Measurements from ENCODE around the gene FERMT2. TPM values are rescaled to one million over a fixed set of nuclear protein-coding genes. Genes with fewer than 3 reads are reported as not detected.
A peak's percentile ranks its signal among the peaks of the same experiment; 100 is the strongest.
"Not testable (repeated sequence)": the region's sequence is repeated elsewhere in the genome, so short reads cannot be mapped to it uniquely, and the experiment has no call there.

Gene FERMT2
- polyA plus RNA-seq, 3 donors: 158 to 191 (median 159) TPM

DNA sequence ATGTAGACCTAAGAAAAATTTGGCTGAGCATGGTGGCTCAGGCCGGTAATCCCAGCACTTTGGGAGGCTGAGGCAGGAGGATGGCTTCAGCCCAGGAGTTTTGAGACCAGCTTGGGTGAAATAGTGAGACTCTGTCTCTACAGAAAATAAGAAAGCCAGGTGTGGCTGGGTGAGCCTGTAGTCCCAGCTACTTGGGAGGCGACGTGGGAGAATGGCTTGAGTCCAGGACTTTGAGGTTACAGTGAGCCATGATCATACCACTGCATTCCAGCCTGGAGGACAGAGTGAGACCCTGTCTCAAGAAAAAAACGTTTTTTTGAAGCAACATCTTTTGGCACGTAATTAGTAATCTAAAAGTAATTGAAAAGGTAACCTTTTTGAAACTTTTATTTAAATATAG lies 70.9 kb downstream of the FERMT2 start:
- no peak for DNase-seq (ENCODE audit: extremely low read depth in 1 of 11, low read depth in 9 of 11, low spot score in 4 of 11)

DNA sequence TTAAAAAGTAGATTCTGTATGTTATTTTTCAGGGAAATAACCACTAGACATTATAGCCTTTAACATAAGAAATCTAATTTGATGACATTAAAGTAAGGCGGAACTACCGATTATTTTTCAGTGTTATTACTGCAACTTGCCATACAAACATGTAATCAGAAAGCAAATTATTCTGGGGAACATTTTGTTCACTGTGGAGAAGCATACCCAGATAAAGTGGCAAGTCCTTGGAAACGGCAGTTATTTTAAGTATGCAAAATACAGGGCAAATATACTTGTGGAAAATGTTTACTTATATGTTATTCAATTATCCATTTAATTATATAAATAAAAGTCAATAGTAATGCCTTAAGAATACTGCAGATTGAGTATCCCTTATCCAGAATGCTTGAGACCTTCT lies 71.9 kb downstream of the FERMT2 start:
- DNase-seq (ENCODE audit: extremely low read depth in 1 of 11, low read depth in 9 of 11, low spot score in 4 of 11): no peak

DNA sequence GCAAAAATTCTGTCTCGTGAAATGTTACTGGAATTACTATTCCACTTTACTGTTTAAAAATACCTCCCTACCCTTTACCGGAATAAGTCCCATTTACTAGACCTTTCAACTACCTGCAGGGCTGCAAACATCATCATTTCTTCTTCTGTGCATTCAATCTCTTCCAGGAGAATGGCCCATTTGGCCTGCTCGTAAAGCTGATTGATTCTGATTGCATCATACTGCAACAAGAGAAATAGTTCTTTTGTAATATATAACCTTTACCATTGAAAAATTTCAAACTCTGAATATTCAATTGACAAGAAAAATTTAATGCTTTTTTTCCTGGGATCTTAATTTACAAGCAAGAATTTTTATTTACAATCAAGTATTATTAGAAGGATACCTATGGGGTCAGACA lies 72.4 kb downstream of the FERMT2 start:
- DNase-seq (ENCODE audit: extremely low read depth in 1 of 11, low read depth in 9 of 11, low spot score in 4 of 11): no peak

DNA sequence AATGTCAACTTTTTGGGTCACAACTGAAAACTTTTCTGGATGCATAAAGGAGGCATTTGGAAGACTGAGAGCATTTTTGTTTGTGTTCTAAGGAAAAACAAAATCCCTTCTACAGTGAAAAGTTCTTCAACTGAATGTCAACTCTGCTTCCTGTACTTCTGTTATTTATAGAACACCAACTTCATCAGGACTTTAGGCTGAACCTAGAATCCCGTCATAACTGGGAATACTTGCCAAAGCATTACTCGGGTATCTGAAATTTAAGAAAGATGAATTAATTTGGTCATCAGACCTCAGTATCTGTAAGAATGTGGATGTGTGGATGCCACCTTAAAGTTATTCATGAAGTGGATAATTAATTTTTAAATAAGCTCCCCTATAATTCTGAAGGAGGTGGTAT lies 73.2 kb downstream of the FERMT2 start:
- no peak for DNase-seq (ENCODE audit: extremely low read depth in 1 of 11, low read depth in 9 of 11, low spot score in 4 of 11)

DNA sequence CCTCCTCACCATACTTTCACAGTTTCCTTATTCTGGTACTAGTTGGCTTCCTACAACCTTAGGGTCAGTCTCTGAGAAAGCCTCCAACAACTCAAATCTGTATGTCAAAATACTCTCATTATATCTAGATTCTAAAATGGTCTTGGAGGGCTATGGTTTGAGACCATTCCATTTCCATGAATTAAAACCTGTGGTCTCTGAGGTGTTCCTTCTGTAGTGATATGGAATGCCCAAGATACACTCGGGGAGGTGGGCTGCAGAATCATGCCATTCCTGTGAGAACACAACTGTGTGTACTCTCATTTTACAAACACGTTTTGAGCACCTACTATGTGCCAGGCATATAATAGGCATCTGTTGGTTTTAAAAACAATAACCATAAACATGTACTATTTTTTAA lies 74.0 kb downstream of the FERMT2 start:
- DNase-seq (ENCODE audit: extremely low read depth in 1 of 11, low read depth in 9 of 11, low spot score in 4 of 11): no peak

DNA sequence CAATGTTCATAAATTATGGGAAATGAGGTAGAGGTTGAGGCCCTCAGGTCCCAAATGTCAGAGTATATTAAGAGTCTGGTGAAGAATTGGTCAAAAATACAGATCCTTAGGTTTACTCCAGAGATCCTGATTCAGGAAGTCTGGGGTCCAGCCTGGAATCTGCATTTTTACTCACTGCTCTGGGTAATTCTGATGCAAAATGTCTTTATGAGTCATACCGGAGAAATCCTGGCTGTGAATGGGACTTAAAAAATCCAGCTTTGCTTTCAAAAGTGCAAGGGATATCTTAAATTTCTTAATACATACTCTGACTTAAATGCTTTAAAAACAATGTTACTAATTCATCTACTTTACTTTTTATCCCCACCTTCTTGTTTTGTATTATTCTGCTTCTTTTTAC lies 74.5 kb downstream of the FERMT2 start:
- DNase-seq (ENCODE audit: extremely low read depth in 1 of 11, low read depth in 9 of 11, low spot score in 4 of 11): no peak

DNA sequence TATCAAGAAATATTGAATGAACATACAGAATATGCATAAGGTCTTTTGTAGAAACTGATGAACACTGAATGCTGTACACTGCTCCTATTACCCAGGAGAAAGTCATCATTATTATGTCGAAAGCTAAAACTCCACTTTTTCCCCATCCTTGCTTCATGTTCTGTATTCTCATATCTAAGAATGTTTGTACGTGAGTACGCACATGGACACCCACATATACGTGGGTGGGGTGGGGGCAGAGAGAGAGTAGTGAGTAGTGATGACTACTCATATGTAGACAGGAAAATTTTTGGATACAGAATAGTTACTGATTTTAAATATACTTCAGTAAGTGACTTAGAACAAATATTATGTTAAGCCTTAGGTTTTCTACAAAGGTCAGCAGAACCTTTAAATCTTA lies 75.1 kb downstream of the FERMT2 start:
- DNase-seq (ENCODE audit: extremely low read depth in 1 of 11, low read depth in 9 of 11, low spot score in 4 of 11): no peak

DNA sequence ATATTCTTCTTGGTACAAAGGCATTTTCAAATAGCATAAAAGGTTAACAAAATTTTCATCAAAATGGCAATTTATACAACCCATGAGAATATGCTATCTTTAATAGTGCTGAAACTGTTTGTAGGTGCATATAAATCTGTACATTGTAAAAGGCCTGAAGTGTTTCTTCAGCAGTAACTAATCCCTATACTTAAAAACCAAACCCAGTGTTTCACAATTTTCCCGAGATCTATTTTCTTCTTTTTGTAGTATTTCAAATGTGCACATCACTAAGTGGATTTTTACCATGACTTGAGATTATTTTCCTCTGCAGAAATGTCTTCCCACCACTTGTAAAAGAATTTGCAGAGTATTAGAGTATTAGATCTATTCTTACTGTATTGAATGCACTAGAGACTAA lies 76.5 kb downstream of the FERMT2 start:
- no peak for DNase-seq (ENCODE audit: extremely low read depth in 1 of 11, low read depth in 9 of 11, low spot score in 4 of 11)

DNA sequence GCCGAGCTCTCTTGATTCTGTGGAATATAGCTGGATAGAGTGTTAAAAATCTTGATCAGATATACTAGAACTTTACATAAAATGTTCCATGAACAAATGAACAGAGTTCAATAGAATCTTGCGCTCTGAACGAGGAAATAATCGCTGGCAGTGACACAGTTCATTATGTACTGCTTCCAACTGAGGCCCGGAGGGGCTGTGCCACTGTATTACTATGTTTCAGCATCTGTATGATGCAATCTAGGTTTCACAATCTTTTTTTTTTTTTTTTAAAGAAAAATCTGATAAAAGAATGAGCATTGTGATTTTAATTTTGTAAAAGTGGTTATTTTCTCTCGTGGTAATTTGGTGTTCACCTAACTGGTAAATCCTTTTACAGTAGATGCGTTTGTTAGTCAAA lies 77.2 kb downstream of the FERMT2 start:
- no peak for DNase-seq (ENCODE audit: extremely low read depth in 1 of 11, low read depth in 9 of 11, low spot score in 4 of 11)

- DNase-seq (ENCODE audit: extremely low read depth in 1 of 11, low read depth in 9 of 11, low spot score in 4 of 11): peak in 1 of 11 donors; percentile 12
These were observed 77.8 kb downstream of the FERMT2 start for GRCh38 chr14:52873065-52873464.

GRCh38 chr14:52871606-52872005 lies 79.2 kb downstream of the FERMT2 start:
- no peak for DNase-seq (ENCODE audit: extremely low read depth in 1 of 11, low read depth in 9 of 11, low spot score in 4 of 11)

GRCh38 chr14:52868911-52869618 lies 81.8 kb downstream of the FERMT2 start:
- DNase-seq (ENCODE audit: extremely low read depth in 1 of 11, low read depth in 9 of 11, low spot score in 4 of 11): no peak

DNA sequence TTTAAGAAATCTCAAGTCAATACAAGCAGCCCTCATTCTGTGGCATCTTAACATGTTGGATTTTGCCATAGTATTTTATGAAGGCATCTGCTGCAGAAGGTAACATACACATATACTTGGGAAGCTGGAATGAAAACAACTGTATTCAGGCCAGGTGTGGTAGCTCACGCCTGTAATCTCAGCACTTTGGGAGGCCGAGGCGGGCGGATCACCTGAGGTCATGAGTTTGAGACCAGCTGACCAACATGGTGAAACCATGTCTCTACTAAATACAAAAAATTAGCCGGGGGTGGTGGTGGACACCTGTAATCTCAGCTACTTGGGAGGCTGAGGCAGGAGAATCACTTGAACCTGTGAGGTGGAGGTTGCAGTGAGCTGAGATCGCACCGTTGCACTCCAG lies 86.0 kb downstream of the FERMT2 start:
- DNase-seq (ENCODE audit: extremely low read depth in 1 of 11, low read depth in 9 of 11, low spot score in 4 of 11): not testable (repeated sequence)

DNA sequence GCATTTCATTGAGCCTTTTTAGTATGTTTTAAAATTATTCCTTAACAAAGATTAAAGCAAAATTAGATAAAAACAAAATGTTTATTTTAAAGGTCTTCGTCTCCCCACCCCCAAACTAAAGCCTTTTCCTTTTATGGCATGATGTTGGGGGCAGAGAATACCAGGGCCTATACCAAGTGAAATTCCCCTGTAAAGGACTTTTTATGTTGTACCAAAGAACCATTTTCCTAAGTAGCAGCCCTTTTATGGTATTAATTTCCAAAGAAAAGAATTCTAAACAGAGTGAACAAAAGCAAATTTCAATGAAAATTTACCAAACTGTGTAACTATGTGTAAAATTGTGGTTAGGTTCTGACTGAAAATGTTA lies 87.5 kb downstream of the FERMT2 start:
- no peak for DNase-seq (ENCODE audit: extremely low read depth in 1 of 11, low read depth in 9 of 11, low spot score in 4 of 11)

DNA sequence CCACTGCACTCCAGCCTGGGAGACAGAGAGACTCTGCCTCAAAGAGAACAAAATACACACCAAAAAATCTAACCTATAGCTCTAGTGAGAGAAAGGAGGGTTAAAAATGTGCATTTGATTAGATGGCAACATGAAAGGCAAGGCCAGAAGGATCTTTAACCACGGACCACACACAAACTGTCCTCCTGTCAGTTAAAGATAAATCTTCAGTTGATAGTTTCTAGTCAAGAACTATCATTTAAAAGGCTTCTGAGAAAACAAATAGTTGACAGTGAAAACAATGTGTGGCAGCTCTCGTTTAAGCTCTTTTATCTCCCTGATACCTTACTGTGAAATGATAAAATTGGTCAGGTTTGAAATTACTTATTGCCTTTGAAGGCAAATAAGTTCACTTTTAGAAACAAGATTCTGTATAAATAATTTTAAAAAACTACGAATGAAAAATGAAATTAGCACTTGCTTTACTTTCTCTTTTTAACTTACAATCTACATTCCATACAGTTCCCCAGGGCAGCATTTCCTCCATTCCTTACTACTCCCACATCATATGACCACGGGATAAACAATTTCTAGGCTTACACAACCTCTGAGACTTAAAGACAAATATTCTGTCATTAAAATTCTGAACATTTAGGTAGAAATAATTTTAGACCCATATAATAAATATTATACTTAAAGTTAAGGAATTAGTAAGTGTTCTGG lies 88.1 kb downstream of the FERMT2 start:
- no peak for DNase-seq (ENCODE audit: extremely low read depth in 1 of 11, low read depth in 9 of 11, low spot score in 4 of 11)

- DNase-seq (ENCODE audit: extremely low read depth in 1 of 11, low read depth in 9 of 11, low spot score in 4 of 11): no peak
These were observed 89.4 kb downstream of the FERMT2 start for GRCh38 chr14:52861403-52861802.

DNA sequence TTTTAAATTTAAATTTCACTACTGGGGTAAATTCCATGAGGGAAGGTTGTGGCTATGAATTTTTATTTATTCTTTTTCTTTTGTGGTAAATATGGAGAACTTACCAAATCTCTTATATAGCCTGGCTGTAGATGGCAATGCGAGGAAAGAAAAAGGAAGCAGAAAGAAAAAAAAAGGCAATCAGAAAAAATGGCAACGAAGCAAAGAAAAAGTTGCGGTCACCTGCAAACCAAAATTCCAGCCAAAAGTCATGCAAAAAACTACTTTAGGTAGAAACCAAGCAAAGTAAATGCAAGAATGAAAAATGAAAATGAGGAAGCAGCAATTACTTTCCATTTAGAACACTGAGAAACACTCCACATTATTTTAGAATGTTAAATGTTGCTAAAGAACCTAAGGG lies 89.9 kb downstream of the FERMT2 start:
- no peak for DNase-seq (ENCODE audit: extremely low read depth in 1 of 11, low read depth in 9 of 11, low spot score in 4 of 11)

DNA sequence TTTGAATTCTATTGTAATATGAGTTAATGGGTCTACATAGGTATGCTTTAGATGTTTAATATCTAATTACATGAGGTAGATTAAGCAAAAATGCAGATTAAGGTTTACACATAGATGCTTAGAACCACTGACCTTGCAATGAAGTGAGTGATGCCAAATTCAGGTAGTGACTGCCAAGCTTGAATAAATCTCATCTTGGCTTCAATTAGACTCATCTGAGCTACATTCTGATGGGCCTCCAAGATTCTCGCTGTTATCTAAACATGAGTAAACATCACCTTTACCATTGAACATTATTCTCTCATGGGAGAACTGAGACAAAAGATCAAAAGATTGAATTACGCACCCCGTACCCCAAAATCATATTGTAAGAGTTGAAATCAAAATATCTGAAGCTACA lies 90.6 kb downstream of the FERMT2 start:
- no peak for DNase-seq (ENCODE audit: extremely low read depth in 1 of 11, low read depth in 9 of 11, low spot score in 4 of 11)

DNA sequence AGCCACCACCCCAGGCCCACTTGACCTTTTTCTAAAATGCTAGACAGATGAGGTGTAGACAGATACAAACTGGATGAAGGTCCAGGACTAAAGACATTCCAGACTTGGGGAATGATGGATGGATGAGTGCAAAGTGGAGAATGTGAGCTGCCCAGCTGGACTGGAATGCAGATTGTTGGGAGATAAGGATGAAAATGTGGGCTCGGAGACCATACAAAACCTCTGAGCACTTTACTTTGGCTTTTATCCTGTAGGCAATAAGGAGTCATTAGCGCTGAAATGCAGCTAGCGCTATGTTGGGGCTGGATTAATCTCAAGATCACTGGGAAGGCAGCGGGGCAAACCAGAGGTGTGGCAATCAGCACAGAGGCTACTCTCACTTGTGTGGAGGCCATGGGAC lies 94.7 kb downstream of the FERMT2 start:
- no peak for DNase-seq (ENCODE audit: extremely low read depth in 1 of 11, low read depth in 9 of 11, low spot score in 4 of 11)

DNA sequence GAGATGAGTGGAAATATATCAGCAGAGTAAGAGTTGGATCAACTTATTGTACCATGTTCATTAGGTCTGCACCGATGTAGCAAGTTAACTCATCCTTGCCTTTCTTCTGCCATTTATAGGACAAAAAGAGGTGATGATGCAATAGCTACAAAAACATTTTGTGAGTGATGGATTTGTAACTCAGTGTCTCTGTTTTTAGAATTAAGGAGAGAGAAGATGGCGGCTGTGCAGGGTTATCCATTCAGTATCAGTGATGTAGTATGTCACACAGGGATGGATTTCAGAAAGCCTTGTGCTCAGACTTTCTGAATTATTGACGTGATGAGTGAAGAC lies 97.4 kb downstream of the FERMT2 start:
- no peak for DNase-seq (ENCODE audit: extremely low read depth in 1 of 11, low read depth in 9 of 11, low spot score in 4 of 11)

DNA sequence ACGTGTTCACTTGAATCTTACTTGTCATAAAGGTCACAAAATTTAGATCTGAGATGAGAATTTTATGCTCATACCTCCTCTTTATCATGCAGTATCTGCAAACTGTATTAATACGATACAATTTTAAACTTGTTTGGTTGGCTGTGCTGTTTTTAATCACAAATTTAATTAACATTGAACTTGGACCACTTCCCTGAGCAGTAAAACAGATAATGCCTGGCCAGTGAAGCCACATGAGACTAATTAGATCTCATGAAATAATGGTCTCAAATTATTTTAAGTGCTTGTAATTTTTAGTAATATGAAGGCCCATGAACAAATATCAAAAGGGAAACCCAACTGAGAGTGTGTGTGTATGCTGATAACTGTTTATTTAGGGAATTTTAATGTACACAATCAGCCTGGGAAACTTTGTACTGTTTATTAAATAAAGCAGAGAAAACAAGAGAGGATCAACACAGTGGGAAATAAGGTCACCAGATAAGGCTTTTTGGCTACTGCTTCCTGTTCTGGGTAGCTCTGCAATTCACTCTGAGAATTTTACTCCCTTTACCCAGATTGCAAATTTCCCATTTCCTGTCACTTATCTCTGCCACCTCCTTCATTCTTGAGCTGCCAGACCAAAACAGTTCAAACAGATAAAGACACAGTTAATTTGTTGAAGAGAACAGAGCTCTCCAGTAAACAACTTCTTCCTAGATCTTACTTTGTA lies 97.9 kb downstream of the FERMT2 start:
- no peak for DNase-seq (ENCODE audit: extremely low read depth in 1 of 11, low read depth in 9 of 11, low spot score in 4 of 11)

All from renal cortex interstitium (tissue), 11 donors.